IPS-20b (cell line): ENCODE data around the gene GSK3B.

Source experiments
- H3K27ac ChIP-seq: one replicate; pipeline ENCODE4 v1.5.1; 2013; ENCODE audit warnings: low read length
- H3K27me3 ChIP-seq: 2 replicates; pipeline ENCODE4 v1.6.1; 2013; ENCODE audit warnings: mild to moderate bottlenecking, low read length, inconsistent platforms; ENCODE audit not compliant: insufficient read depth
- H3K36me3 ChIP-seq: 2 replicates; pipeline ENCODE4 v1.6.1; 2013; ENCODE audit warnings: low read depth, mild to moderate bottlenecking, inconsistent platforms, low read length, moderate library complexity; ENCODE audit not compliant: insufficient read depth
- H3K4me1 ChIP-seq: 2 replicates; pipeline ENCODE4 v1.6.1; 2013; ENCODE audit warnings: mild to moderate bottlenecking, control low read depth, inconsistent platforms, low read length, moderate library complexity; ENCODE audit not compliant: insufficient read depth
- H3K4me3 ChIP-seq: 2 replicates; pipeline ENCODE4 v1.5.1; 2013; ENCODE audit warnings: mild to moderate bottlenecking, low read length, inconsistent platforms
- H3K9ac ChIP-seq: 2 replicates; pipeline ENCODE4 v1.6.1; 2013; ENCODE audit warnings: low read depth, mild to moderate bottlenecking, inconsistent platforms, low read length, moderate library complexity
- H3K9me3 ChIP-seq: 2 replicates; pipeline ENCODE4 v1.6.1; 2013; ENCODE audit warnings: mild to moderate bottlenecking, low read depth, low read length, inconsistent platforms; ENCODE audit not compliant: insufficient read depth

The GSK3B gene

DNA sequence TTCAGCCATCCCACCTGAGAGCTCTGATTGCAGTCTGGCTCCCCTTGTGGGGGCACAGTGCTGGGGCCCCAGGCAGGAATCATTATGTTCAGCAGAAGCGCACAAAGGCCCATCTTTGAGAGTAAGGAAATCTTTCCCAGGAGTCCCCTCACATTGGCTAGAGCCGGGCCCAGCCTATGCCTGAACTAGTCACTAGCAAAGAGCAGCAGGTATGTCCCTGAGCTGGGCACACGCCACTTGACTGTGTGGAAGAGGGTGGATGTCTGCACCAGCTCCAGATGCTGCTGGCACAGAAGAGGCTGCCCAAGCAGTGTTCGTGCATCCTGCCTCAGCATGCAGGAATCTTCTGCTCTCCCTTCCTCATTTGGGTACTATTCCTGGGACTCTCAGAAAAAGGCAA, 286.0 kb downstream of the GSK3B start:
- H3K27me3 ChIP-seq, result no peaks in the 10 kb centered on the region; the same call in 1 of the 2 replicates
- H3K9ac ChIP-seq, result no peak overlapping the region
- no peak overlapping the region for H3K4me3 ChIP-seq
- H3K4me1 ChIP-seq, result no peaks in the 10 kb centered on the region
- no peaks in the 10 kb centered on the region for H3K36me3 ChIP-seq
- no peaks in the 10 kb centered on the region for H3K9me3 ChIP-seq
- H3K27ac ChIP-seq, result no peak overlapping the region

- Histone ChIP-seq H3K4me1 (no peaks in the 10 kb centered on the region), H3K36me3 (no peaks in the 10 kb centered on the region), H3K27ac (no peak overlapping the region), H3K9me3 (no peaks in the 10 kb centered on the region), H3K4me3 (no peak overlapping the region), H3K9ac (no peak overlapping the region), H3K27me3 (no peaks in the 10 kb centered on the region)
Observed at GRCh38 chr3:119800844-119801243, 293.4 kb downstream of the GSK3B start.

- no peaks in the 10 kb centered on the region for H3K27me3 ChIP-seq
- H3K27ac ChIP-seq, result no peak overlapping the region
- no peak overlapping the region for H3K4me3 ChIP-seq
- H3K36me3 ChIP-seq, result no peaks in the 10 kb centered on the region
- H3K9me3 ChIP-seq, result no peaks in the 10 kb centered on the region
- peaks cover 7% of the 10 kb centered on the region for H3K4me1 ChIP-seq
- H3K9ac ChIP-seq, result no peak overlapping the region
Observed at GRCh38 chr3:119796785-119797184, 297.5 kb downstream of the GSK3B start.

GRCh38 chr3:119796368-119796767, 297.9 kb downstream of the GSK3B start:
- Histone ChIP-seq H3K9me3 (no peaks in the 10 kb centered on the region), H3K36me3 (no peaks in the 10 kb centered on the region), H3K27ac (no peak overlapping the region), H3K27me3 (no peaks in the 10 kb centered on the region), H3K4me3 (no peak overlapping the region), H3K4me1 (peaks cover 7% of the 10 kb centered on the region), H3K9ac (no peak overlapping the region)

DNA sequence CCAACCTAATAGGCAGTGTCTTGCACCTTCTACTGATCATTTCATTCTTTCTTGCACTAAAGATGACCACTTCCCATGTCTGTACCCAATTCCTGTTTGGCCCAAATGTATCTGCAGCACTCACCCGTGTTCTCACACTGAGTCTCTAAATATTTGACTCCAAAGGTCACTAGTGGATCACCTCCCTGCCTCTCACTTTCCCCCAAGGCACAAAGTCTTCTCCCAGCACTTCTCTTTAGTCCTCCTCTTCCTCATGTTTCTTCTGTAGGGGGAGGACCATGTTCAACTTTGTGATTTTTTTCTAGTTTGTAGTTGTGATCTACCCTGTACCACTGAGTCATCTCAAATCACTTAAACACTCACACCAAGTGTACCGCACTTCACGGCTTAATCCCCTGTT, 298.4 kb downstream of the GSK3B start:
- H3K4me1 ChIP-seq, result peaks cover 7% of the 10 kb centered on the region
- no peaks in the 10 kb centered on the region for H3K36me3 ChIP-seq
- no peak overlapping the region for H3K9ac ChIP-seq
- no peaks in the 10 kb centered on the region for H3K9me3 ChIP-seq
- no peak overlapping the region for H3K27ac ChIP-seq
- H3K4me3 ChIP-seq, result no peak overlapping the region
- no peaks in the 10 kb centered on the region for H3K27me3 ChIP-seq

- Histone ChIP-seq H3K9me3 (no peaks in the 10 kb centered on the region), H3K36me3 (no peaks in the 10 kb centered on the region), H3K27ac (no peak overlapping the region), H3K9ac (no peak overlapping the region), H3K27me3 (no peaks in the 10 kb centered on the region), H3K4me3 (no peak overlapping the region), H3K4me1 (peaks cover 7% of the 10 kb centered on the region)
Observed at GRCh38 chr3:119794971-119795612, 299.2 kb downstream of the GSK3B start.

DNA sequence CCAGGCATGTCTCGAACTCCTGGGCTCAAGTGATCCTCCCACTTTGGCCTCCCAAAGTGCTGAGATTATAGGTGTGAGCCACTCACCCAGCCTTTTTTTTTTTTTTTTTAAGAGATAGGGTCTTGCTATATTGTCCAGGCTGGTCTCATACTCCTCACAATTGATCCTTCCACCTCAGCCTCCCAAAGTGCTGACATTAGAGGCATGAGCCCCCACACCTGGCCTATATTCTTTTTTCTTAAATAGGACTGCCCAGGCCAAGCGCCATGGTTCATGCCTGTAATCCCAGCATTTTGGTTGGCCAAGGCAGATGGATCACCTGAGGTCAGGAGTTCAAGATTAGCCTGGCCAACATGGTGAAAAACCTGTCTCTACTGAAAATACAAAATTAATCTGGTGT, 299.8 kb downstream of the GSK3B start:
- no peak overlapping the region for H3K9ac ChIP-seq
- H3K27ac ChIP-seq, result no peak overlapping the region
- no peaks in the 10 kb centered on the region for H3K9me3 ChIP-seq
- H3K27me3 ChIP-seq, result no peaks in the 10 kb centered on the region
- peaks cover 7% of the 10 kb centered on the region for H3K4me1 ChIP-seq
- no peak overlapping the region for H3K4me3 ChIP-seq
- H3K36me3 ChIP-seq, result no peaks in the 10 kb centered on the region

GRCh38 chr3:119792270-119792669, 302.0 kb downstream of the GSK3B start:
- Histone ChIP-seq H3K27ac (no peak overlapping the region), H3K36me3 (no peaks in the 10 kb centered on the region), H3K9me3 (no peaks in the 10 kb centered on the region), H3K9ac (no peak overlapping the region), H3K4me1 (peaks cover 7% of the 10 kb centered on the region), H3K27me3 (no peaks in the 10 kb centered on the region), H3K4me3 (no peak overlapping the region)

DNA sequence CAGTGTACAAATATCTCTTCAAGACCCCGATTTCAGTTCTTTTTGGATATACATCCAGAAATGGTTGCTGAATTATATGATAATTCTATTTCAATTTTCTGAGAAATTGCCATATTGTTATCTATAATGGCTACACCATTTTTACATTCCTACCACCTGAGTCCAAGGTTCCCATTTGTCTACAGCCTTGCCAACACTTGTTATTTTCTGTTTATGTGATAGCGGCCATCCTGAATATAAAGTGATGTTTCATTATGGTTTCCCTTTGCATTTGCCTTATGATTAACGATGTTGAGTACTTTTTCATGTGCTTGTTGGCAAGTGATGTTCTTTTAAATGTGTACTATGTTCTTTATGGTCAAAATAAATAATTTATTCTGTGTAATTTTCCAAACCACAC, 303.9 kb downstream of the GSK3B start:
- Histone ChIP-seq H3K4me1 (peaks cover 2% of the 10 kb centered on the region; the same call in 1 of the 2 replicates), H3K27ac (no peak overlapping the region), H3K9ac (no peak overlapping the region), H3K4me3 (no peak overlapping the region), H3K9me3 (no peaks in the 10 kb centered on the region), H3K27me3 (no peaks in the 10 kb centered on the region), H3K36me3 (no peaks in the 10 kb centered on the region)

- no peak overlapping the region for H3K9ac ChIP-seq
- no peaks in the 10 kb centered on the region for H3K4me1 ChIP-seq
- no peak overlapping the region for H3K4me3 ChIP-seq
- H3K27me3 ChIP-seq, result no peaks in the 10 kb centered on the region
- no peaks in the 10 kb centered on the region for H3K9me3 ChIP-seq
- H3K36me3 ChIP-seq, result no peaks in the 10 kb centered on the region
- no peak overlapping the region for H3K27ac ChIP-seq
Observed at GRCh38 chr3:119786409-119786808, 307.8 kb downstream of the GSK3B start.

GRCh38 chr3:119783883-119784282, 310.4 kb downstream of the GSK3B start:
- Histone ChIP-seq H3K27me3 (no peaks in the 10 kb centered on the region), H3K9me3 (no peaks in the 10 kb centered on the region), H3K27ac (no peak overlapping the region), H3K4me3 (no peak overlapping the region), H3K36me3 (no peaks in the 10 kb centered on the region), H3K4me1 (no peaks in the 10 kb centered on the region), H3K9ac (no peak overlapping the region)

GRCh38 chr3:119783255-119783654, 311.0 kb downstream of the GSK3B start:
- Histone ChIP-seq H3K27me3 (no peaks in the 10 kb centered on the region), H3K27ac (no peak overlapping the region), H3K4me1 (no peaks in the 10 kb centered on the region), H3K4me3 (no peak overlapping the region), H3K9ac (no peak overlapping the region), H3K36me3 (no peaks in the 10 kb centered on the region), H3K9me3 (no peaks in the 10 kb centered on the region)
